ENCODE data around the gene HK2.
"Not testable (repeated sequence)": the region's sequence is repeated elsewhere in the genome, so short reads cannot be mapped to it uniquely, and the experiment has no call there.

HK2 gene

DNA sequence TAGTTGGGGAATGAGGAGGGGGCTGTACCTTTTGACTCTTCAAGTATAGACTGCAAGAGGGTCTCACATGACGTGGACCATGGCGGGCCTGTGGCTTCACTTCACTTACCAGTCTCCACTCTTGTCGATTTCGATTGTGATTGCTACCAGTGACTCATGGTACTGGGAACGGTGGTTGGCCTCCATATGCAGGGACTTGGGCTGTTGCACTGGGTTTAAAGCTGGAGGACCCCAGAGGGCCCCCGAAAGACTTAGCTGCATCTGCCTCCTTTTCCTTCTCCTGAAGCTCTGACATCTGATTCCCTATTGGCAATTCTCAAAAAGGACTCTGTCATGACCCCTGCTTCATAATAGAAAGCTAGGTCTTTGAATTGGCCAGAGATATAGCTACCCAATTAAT is 43.4 kb downstream of the HK2 start:
- DNase-seq (ENCODE audit: low read depth in 2 of 2) = no peak

- no peak for DNase-seq (ENCODE audit: low read depth in 2 of 2)
Observed at GRCh38 chr2:74877781-74878433, 44.0 kb downstream of the HK2 start.

- no peak for DNase-seq (ENCODE audit: low read depth in 2 of 2)
Observed at GRCh38 chr2:74878551-74878950, 44.6 kb downstream of the HK2 start.

DNA sequence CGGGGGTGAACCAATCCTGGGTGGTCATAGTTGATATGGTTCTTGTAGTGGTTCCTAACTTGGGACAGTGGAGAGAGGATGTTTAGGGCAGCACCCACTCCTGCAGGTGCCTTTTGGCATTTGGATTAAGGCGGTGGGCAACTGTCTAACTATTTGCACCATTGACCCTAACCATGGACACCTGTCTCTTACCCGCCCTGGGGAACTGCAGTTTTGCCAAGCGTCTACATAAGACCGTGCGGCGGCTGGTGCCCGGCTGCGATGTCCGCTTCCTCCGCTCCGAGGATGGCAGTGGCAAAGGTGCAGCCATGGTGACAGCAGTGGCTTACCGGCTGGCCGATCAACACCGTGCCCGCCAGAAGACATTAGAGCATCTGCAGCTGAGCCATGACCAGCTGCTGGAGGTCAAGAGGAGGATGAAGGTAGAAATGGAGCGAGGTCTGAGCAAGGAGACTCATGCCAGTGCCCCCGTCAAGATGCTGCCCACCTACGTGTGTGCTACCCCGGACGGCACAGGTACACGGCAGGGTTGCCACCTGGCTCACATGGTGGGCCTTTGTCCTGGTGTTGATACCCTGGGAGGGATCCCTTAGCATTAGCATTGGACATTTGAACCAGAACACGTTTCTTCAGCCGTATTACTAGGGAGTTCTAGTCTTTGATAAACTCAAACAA is 46.3 kb downstream of the HK2 start:
- DNase-seq (ENCODE audit: low read depth in 2 of 2) = no peak

- no peak for DNase-seq (ENCODE audit: low read depth in 2 of 2)
Observed at GRCh38 chr2:74881176-74881575, 47.2 kb downstream of the HK2 start.

DNA sequence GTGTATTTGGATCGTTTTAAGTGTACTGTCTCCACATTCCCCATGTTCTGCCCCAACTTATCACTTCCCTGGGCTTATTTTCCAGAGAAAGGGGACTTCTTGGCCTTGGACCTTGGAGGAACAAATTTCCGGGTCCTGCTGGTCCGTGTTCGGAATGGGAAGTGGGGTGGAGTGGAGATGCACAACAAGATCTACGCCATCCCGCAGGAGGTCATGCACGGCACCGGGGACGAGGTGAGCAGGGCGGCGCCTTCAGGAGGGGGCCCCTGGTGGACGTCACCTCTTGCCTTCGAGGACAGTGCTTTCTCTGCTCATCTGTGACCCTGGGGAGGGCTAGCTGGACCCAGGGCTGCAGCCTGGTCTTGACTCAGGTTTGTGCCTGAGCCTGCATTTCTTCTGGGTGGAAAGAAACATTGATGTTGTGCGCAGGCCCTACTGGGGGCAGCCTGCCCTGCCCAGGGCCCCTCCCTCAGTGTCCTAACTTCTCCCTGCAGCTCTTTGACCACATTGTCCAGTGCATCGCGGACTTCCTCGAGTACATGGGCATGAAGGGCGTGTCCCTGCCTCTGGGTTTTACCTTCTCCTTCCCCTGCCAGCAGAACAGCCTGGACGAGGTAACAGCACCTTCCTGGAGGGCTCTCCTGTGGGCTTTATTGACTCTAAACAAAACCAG is 47.8 kb downstream of the HK2 start:
- no peak for DNase-seq (ENCODE audit: low read depth in 2 of 2)

- DNase-seq (ENCODE audit: low read depth in 2 of 2) = no peak
Observed at GRCh38 chr2:74882299-74882687, 48.4 kb downstream of the HK2 start.

DNA sequence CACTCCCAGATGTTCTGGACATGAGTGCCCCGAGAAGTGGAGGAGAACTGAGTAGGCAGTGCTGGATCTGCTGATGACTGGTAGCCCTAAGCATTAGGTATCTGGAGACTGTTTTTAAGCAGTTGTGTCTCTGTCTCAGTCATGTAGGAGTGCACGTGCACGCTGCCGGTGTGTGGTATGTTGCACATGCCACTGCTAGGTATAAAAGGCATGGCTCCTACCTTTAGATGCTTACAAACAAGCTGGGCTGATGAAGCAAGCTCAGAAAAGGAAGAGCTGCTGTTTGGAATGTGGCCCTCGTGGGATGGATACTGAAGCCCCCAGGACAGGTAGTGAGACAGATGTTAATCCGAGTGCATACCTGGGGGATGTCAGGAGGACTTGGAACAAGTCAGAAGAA is 49.1 kb downstream of the HK2 start:
- no peak for DNase-seq (ENCODE audit: low read depth in 2 of 2)

- no peak for DNase-seq (ENCODE audit: low read depth in 2 of 2)
Observed at GRCh38 chr2:74884118-74884762, 50.3 kb downstream of the HK2 start.

GRCh38 chr2:74884866-74885265 is 50.9 kb downstream of the HK2 start:
- DNase-seq (ENCODE audit: low read depth in 2 of 2) = no peak

DNA sequence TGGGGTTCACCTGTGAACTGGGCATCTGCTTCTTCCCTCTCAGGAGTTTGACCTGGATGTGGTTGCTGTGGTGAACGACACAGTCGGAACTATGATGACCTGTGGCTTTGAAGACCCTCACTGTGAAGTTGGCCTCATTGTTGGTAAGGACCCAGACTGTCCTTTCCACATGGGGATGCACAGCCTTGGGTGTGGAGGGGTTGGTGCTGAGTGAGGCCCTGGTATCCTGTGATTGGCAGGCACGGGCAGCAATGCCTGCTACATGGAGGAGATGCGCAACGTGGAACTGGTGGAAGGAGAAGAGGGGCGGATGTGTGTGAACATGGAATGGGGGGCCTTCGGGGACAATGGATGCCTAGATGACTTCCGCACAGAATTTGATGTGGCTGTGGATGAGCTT is 52.3 kb downstream of the HK2 start:
- DNase-seq (ENCODE audit: low read depth in 2 of 2) = no peak

DNA sequence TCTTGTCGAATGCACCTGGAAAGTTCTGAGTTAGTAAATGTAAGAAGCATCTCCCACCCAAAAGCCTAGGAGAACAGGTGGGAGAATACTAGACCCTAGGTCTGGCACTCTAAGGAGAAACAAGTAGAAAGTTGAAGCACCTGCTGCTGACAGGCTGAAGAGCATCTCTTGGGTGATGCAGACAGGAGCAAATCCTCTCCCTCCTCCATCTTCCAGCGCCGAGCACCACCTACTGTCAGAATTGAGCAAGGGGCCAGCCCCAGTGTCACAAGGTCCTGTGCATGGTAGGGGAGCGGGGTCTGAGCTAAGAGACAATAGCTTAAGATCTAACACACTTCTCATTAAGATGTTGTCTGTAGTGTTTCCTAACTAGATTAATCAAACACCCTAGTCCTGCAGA is 52.9 kb downstream of the HK2 start:
- no peak for DNase-seq (ENCODE audit: low read depth in 2 of 2)

- no peak for DNase-seq (ENCODE audit: low read depth in 2 of 2)
Observed at GRCh38 chr2:74887445-74887951, 53.6 kb downstream of the HK2 start.

GRCh38 chr2:74887960-74888700 is 54.2 kb downstream of the HK2 start:
- DNase-seq (ENCODE audit: low read depth in 2 of 2) = no peak

DNA sequence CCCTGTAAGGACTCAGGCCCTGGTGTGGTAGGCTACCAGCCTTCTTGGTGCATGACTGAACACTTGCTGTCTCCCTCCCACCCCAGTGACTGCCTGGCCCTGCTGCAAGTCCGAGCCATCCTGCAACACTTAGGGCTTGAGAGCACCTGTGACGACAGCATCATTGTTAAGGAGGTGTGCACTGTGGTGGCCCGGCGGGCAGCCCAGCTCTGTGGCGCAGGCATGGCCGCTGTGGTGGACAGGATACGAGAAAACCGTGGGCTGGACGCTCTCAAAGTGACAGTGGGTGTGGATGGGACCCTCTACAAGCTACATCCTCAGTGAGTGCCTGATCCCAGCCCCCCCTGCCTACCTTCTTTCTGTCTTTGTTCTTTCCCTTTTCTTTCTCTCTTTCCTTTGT is 55.2 kb downstream of the HK2 start:
- no peak for DNase-seq (ENCODE audit: low read depth in 2 of 2)

DNA sequence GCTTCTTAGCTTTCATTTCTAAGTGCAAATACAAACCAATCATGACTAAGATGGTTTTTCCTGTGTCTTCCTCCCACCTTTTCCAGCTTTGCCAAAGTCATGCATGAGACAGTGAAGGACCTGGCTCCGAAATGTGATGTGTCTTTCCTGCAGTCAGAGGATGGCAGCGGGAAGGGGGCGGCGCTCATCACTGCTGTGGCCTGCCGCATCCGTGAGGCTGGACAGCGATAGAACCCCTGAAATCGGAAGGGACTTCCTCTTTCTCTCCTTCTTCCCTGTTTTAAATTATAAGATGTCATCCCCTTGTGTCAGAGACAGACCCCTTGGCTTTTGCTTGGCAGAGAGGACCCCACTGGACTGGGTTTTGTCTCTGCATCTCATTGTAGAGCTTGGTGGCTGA is 56.8 kb downstream of the HK2 start:
- DNase-seq (ENCODE audit: low read depth in 2 of 2) = no peak

- DNase-seq (ENCODE audit: low read depth in 2 of 2) = no peak
Observed at GRCh38 chr2:74891136-74891764, 57.3 kb downstream of the HK2 start.

GRCh38 chr2:74891816-74892215 is 57.9 kb downstream of the HK2 start:
- DNase-seq (ENCODE audit: low read depth in 2 of 2) = not testable (repeated sequence)

DNA sequence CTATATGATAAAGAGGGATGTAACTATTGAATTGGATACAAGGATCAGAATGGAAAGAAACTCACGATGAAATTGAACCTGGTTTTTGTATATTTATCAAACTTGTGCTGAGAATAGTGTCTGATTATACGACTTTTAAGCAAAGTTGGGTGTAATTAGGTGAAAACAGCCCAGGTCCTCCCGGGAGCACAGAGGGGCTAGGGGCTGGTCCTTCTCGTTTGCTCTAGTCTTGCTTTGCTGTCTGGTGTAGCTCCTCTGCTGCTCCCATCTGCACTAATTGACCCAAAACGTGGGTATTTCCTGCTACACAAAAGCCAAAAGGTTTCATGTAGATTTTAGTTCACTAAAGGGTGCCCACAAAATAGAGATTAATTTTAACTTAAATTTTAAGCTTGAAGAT is 58.7 kb downstream of the HK2 start:
- no peak for DNase-seq (ENCODE audit: low read depth in 2 of 2)

DNA sequence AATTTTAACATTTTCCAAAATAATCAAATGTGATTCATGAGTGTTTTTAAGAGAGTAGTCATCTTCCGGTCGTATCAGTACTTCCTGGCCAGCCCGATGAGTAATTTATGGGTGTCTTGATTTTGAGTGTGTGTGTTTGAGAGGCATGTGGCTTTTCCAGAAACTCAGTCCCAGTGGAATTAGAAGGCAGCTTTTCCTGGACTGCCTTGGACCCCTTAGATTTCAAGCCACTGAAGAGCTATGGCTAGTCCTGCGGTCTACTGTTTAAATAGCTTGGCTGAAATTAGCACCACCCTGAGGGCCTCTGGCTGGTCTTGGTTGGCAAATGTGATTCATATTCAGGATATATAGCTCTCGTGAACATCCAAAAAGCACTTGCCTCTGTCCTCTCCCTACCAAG is 59.4 kb downstream of the HK2 start:
- no peak for DNase-seq (ENCODE audit: low read depth in 2 of 2)

GRCh38 chr2:74894272-74894981 is 60.5 kb downstream of the HK2 start:
- no peak for DNase-seq (ENCODE audit: low read depth in 2 of 2)

Data from stimulated activated CD4-positive, alpha-beta T cell treated with anti-CD3 and anti-CD28 coated beads, Interleukin-4, amount 100 ng/mL, for 48 hours (primary cell).